Measurements from ENCODE around the gene HIPK2.

DNA sequence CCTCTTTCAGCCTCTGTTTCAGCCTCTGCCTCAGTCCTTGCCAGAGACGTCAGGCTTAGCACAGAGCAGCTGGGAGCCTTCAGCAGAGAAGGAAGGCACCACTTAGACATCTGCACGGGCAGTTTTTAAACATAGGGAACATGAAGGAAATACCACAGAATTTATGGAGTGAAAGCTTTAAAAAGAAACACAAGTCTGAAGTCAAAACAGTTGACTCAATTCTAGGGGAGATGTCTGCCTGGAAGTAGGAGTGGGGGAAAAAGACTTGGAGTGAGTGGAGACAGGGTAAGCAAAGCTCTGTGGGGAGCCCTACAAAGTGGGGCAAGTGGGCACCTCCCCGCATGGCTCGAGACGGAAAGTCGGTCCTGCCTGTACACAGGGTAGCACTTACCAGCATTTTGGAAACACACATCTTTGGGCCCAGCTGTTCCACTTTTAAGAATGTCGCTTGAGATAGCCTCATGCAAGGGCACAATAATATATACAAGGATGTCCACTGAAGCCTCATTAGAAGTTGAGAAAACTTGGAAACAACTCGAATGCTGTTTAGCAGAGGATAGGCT is 46.2 kb upstream of the HIPK2 start:
- TF ChIP-seq CTCF (conservative IDR thresholded peaks at IDR 0.05; ENCODE audit: low read depth in 2 of 2) (no peak), POLR2AphosphoS5 (IDR thresholded peaks at IDR 0.05; ENCODE audit: low read depth) (no peak), EZH2 (IDR thresholded peaks at IDR 0.05; ENCODE audit: low read depth, unreplicated experiment) (no peak)

All from GM23338 (cell line).